Right ventricle myocardium superior (tissue), 1 donor: Measurements from ENCODE around the gene BMPR1B. TPM values are rescaled to one million over a fixed set of nuclear protein-coding genes. Genes with fewer than 3 reads are reported as not detected.

ENCODE experiments used
- ATAC-seq: fragments of 200-7000 bp; cut with Tn5 transposase; one replicate; pipeline ENCODE4 v1.9.1; 2020; ENCODE audit warnings: mild to moderate bottlenecking; ENCODE audit not compliant: poor library complexity
- DNase-seq: peaks from one replicate; pipeline ENCODE4 v3.0.0-alpha.2; 2020
- intact Hi-C: fragments of 100-400 bp; cut with DNase I; formaldehyde crosslinking; loops from one replicate; pipeline ENCODE4 v1.11.2; 2022
- total RNA-seq: library from RNA; stranded (reverse); fragmentation: NEBNext Ultra II Directional; extraction: Animal tissue kit (Norgen Biotek cat#: 25700); gene quantifications from one replicate; pipeline ENCODE4 v1.2.1, GENCODE V29; 2021
- donor health status: DM: no; HTN: yes; CAD: no; lungs with severe emphysema.

BMPR1B gene
- total RNA-seq, 1 donor from 2014 or later, result 1.4 TPM

- intact Hi-C loops, result no loop called here
- ATAC-seq (peak; percentile 26), DNase-seq (no peak)
Measured at GRCh38 chr4:94758700-94759399, 1.1 kb downstream of the BMPR1B start.

- ATAC-seq (no peak), DNase-seq (no peak)
- intact Hi-C loops, result no loop called here
Measured at GRCh38 chr4:94759767-94760211, 2.0 kb downstream of the BMPR1B start.

GRCh38 chr4:94762326-94762725 lies 4.6 kb downstream of the BMPR1B start:
- ATAC-seq (no peak), DNase-seq (no peak)
- intact Hi-C loops, result no loop called here

GRCh38 chr4:94763005-94763404 lies 5.2 kb downstream of the BMPR1B start:
- intact Hi-C loops, result no loop called here
- no peak for DNase-seq
- ATAC-seq, result no peak

GRCh38 chr4:94763500-94763899 lies 5.7 kb downstream of the BMPR1B start:
- ATAC-seq, result no peak
- intact Hi-C loops, result no loop called here
- DNase-seq, result no peak

- no peak for ATAC-seq
- no peak for DNase-seq
- intact Hi-C loops, result no loop called here
Measured at GRCh38 chr4:94764069-94764468, 6.3 kb downstream of the BMPR1B start.

- DNase-seq (no peak), ATAC-seq (no peak)
- intact Hi-C loops, result no loop called here
Measured at GRCh38 chr4:94765174-94765573, 7.4 kb downstream of the BMPR1B start.

GRCh38 chr4:94765648-94766047 lies 7.9 kb downstream of the BMPR1B start:
- intact Hi-C loops, result no loop called here
- ATAC-seq, result no peak
- DNase-seq, result no peak

- intact Hi-C loops, result no loop called here
- ATAC-seq, result no peak
- DNase-seq, result no peak
Measured at GRCh38 chr4:94766856-94767255, 9.1 kb downstream of the BMPR1B start.

GRCh38 chr4:94767446-94767845 lies 9.7 kb downstream of the BMPR1B start:
- intact Hi-C loops, result no loop called here
- DNase-seq (no peak), ATAC-seq (no peak)

GRCh38 chr4:94782707-94783106 lies 25.0 kb downstream of the BMPR1B start:
- intact Hi-C loops, result no loop called here
- DNase-seq, result no peak
- no peak for ATAC-seq

- no peak for DNase-seq
- no peak for ATAC-seq
- intact Hi-C loops, result no loop called here
Measured at GRCh38 chr4:94791701-94792100, 33.9 kb downstream of the BMPR1B start.

GRCh38 chr4:94798808-94799207 lies 41.1 kb downstream of the BMPR1B start:
- no peak for ATAC-seq
- DNase-seq, result no peak
- intact Hi-C loops, result no loop called here

GRCh38 chr4:94801016-94801415 lies 43.3 kb downstream of the BMPR1B start:
- ATAC-seq, result no peak
- no peak for DNase-seq
- intact Hi-C loops, result no loop called here

- DNase-seq (peak; percentile 58), ATAC-seq (peak; percentile 98)
- intact Hi-C loops, result no loop called here
Measured at GRCh38 chr4:94802091-94802490, 44.3 kb downstream of the BMPR1B start.

GRCh38 chr4:94803181-94803580 lies 45.4 kb downstream of the BMPR1B start:
- DNase-seq (no peak), ATAC-seq (no peak)
- intact Hi-C loops, result no loop called here

- ATAC-seq (no peak), DNase-seq (no peak)
- intact Hi-C loops, result no loop called here
Measured at GRCh38 chr4:94804650-94805049, 46.9 kb downstream of the BMPR1B start.

GRCh38 chr4:94806376-94806775 lies 48.6 kb downstream of the BMPR1B start:
- intact Hi-C loops, result no loop called here
- DNase-seq (no peak), ATAC-seq (no peak)

GRCh38 chr4:94811643-94812042 lies 53.9 kb downstream of the BMPR1B start:
- intact Hi-C loops, result no loop called here
- no peak for ATAC-seq

GRCh38 chr4:94813221-94813620 lies 55.5 kb downstream of the BMPR1B start:
- DNase-seq (no peak), ATAC-seq (no peak)
- intact Hi-C loops, result no loop called here

More at GRCh38 chr4:94811643-94812042, 53.9 kb downstream of the BMPR1B start:
- DNase-seq, result no peak

GRCh38 chr4:94814237-94814636 lies 56.5 kb downstream of the BMPR1B start:
- ATAC-seq, result no peak
- intact Hi-C loops, result no loop called here
- DNase-seq, result no peak
